GM12875 (cell line): ENCODE measurements around the gene ARL17B.
"Not testable (repeated sequence)": the region's sequence is repeated elsewhere in the genome, so short reads cannot be mapped to it uniquely, and the experiment has no call there.

Source experiments
- H3K4me3 ChIP-seq: one replicate; pipeline ENCODE4 v1.5.1; 2011; ENCODE audit warnings: low read depth, low read length, control low read depth
- TF ChIP-seq, protein P1 (sequence below): IDR thresholded peaks from 2 replicates; pipeline ENCODE4 v1.5.1; 2011; ENCODE audit warnings: low read depth, mild to moderate bottlenecking, control low read depth, inconsistent platforms, low read length, moderate library complexity, borderline replicate concordance; ENCODE audit not compliant: insufficient read depth

Gene ARL17B

DNA sequence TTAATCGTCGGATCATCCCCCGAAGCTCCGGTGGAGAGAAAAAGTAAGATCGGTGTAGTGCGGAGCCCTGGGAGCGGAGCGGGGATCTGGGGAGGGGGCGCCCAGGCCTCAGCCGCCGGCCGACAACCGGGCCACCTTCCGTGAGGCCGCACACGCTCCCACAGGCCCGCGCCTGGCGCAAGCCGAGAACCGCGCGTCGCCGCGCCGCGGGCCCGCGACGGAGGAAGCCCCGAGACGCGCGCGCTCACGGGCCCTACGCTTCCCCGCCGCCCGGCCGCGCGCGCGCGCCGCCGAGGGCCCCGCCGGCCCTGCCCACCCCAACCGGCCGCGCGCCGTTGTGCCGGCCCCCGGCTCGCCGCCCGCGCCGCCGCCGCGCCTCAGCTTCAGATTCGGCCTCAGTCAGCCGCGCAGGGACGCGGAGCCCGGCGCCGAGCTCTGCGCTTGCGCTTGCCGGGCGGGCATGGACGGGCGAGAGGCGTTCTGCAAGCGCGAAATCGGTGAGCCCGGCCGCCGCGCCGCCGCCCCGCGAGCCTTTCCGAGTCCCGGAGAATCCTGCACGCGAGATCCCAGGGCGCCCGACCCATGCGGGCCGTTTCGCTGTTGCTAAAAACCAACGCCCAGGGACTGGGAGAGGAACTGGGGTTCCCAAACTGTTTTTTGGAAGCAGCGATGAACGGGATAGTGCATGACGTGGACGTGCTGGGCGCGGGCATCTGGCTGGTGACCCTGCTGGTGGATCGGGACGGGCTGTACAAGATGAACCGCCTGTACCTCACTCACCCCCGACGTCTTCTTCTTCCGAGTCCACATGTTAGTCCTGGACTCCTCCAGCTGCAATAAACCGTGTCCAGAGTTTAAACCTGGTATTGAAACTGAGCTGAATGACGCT lies 94.7 kb downstream of the ARL17B start:
- peak overlapping the region; percentile 74 for H3K4me3 ChIP-seq
- TF ChIP-seq, protein P1, sequence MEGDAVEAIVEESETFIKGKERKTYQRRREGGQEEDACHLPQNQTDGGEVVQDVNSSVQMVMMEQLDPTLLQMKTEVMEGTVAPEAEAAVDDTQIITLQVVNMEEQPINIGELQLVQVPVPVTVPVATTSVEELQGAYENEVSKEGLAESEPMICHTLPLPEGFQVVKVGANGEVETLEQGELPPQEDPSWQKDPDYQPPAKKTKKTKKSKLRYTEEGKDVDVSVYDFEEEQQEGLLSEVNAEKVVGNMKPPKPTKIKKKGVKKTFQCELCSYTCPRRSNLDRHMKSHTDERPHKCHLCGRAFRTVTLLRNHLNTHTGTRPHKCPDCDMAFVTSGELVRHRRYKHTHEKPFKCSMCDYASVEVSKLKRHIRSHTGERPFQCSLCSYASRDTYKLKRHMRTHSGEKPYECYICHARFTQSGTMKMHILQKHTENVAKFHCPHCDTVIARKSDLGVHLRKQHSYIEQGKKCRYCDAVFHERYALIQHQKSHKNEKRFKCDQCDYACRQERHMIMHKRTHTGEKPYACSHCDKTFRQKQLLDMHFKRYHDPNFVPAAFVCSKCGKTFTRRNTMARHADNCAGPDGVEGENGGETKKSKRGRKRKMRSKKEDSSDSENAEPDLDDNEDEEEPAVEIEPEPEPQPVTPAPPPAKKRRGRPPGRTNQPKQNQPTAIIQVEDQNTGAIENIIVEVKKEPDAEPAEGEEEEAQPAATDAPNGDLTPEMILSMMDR = no peak

DNA sequence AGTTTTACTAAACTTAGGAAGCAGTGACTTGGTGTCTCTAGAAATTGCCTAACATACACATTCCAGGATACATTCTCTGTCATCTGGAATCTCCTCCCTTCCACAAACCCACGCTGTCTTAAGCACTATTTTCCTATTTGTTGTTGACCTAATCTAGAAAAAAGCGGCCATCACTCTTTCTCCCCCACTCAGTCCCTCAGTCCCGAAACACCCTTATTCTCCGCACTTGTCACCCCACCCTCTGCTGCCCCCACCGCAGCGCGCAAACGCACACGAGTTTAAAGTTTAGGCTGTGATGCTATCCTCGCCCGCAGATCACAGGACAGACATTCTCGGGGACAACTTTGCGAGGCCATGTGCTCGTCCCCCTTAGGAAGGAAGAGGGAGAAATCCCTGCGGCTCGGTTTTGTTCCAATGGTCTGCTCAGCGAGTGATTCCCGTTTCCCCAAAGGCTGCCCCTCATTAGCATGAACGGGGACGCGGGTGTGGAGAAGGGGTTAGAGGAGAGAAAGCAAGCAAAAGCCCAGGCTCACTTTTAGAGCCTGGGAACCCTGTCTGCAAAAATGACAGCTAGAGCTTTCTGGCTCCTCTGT lies 95.4 kb downstream of the ARL17B start:
- peak overlapping the region; percentile 27 for H3K4me3 ChIP-seq

DNA sequence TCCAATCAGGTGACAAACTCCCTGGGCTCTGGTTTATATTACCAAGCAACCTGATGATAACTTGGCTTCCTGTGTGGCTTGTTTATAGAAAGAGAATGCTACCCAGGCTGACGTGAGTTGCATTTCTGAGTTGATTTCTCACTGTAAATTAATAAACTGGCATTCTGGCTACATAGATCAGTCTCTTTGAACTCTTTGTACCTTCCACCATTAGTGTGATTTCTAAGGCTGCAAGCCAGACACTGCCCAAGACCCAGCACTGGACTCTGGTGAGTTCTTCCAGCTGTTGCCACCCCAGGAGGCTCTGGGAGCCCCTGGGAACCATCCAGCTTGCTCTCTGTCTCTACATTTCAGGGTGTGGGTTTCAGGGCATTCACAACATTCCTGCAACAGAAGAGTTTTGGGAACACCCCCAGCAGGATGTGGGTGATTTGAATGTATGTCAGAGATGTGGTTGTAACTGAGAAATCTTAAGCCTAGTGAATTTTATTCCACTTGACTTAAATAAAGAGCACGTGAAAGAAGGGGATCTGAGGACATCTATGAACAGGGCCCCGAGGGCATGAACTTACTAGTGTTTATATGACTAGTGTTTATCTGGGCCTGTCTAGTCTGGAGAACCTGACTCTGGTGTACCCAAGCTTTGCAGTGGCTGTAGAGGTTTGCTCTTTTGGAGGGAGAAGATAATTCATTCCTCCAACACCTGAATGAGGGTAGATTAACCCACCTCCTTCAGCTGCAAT lies 96.9 kb downstream of the ARL17B start:
- H3K4me3 ChIP-seq = no peak overlapping the region
- TF ChIP-seq, protein P1 = no peak

DNA sequence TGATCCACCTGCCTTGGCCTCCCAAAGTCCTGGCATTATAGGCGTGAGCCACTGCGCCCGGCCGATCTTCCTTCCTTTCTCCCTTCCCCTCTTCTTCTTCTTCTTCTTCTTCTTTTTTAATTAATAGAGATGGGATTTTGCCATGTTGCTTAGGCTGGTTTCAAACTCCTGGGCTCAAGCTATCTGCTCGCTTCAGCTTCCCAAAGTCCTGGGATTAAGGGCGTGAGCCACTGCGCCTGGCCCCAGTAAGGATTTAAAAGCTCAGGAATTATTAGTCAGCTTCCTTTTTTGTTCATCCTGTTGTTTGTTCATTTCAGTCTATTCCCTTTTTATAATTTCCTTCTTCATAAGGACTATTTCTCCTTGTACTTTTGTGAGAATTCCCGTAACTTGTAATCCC lies 99.3 kb downstream of the ARL17B start:
- no peak overlapping the region for H3K4me3 ChIP-seq
- TF ChIP-seq, protein P1 = no peak

DNA sequence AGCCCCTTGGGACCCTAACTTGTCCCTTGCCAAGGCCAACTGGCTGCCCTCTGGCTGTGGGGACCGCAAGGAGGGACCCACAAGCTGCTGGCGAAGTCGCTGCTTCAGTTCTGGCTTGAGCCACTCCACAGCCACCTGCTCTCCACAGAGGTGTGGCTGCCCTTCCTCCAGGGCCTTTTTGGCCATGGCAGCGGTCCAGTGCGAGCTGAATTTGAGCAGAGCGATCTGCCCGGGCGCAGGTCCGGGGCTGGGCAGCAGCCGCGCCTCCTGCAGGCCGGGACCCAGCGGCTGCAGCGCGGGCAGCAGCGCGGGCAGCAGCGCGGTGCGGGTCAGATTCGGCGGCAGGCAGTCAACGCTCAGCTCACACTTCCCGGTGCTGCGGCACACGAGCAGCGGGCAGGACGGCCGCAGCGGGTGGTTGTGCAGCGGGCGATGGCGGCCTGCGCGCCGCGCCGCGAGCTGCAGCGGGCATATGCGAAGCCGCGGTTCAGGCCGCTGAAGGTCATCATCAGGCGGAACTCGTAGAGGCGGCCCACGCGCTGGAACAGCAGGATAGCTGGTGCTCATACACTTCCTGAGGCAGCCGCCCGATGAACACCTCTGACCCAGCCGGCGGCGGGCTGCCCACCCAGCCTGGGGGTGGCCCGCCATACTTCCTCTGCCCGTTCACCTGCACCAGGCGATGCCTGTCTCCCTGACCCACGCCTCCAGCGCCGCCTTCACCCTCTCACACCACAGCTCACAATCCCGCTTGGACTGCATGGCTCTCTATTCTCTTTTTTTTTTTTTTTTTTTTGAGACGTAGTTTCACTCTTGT lies 101.5 kb downstream of the ARL17B start:
- H3K4me3 ChIP-seq = not testable (repeated sequence)

DNA sequence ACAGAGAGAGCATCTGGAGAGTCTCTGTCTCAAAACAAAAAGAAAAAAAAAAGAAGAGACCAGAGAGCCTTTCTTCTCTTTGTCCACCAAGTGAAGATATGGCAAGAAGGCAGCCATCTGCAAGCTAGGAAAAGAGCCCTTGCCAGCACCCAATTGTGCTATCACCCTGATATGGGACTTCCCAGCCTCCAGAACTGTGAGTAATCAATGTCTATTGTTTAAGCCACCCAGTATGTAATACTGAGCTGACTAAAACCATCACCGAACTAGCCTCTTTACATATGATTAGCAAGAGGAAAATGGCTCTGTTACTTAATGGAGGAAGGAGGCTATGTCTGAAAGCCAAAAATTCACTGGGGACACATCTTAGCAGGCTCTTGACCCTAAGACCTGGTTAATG lies 105.2 kb downstream of the ARL17B start:
- not testable (repeated sequence) for H3K4me3 ChIP-seq

DNA sequence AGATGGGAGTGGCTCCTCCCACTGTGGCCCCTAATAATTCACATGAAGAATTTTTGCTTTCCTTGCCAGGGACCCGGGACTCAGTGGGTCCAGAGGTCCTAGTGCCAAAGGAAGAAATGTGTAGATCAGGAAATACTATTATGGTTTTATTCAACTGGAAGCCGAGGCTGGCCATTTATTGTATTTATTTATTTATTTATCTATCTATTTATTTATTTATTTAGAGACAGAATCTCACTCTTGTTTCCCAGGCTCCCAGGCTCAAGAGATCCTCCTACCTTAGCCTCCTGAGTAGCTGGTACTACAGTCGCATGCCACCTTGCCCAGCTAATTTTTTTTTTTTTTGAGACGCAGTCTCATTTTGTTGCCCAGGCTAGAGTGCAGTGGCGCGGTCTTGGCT lies 107.4 kb downstream of the ARL17B start:
- H3K4me3 ChIP-seq = not testable (repeated sequence)

DNA sequence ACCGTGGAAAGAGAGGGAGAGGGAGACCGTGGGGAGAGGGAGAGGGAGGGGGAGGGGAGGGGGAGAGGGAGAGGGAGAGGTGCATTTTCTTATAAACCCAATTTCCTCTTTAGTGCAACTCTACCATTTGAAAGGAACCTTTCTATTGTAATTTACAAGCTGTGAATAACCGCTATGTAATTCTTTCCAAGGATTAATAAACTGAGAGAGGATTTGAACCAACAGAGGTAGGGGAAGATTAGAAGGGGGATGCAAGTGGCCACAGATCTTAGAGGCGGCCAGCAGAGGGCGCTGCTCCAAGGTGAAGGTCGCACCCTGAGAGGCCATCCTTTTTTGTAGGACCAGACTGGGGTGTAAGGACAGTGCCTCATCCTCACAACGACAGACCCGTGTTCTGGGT lies 107.8 kb downstream of the ARL17B start:
- TF ChIP-seq, protein P1 = peak; percentile 67
- H3K4me3 ChIP-seq = not testable (repeated sequence)

DNA sequence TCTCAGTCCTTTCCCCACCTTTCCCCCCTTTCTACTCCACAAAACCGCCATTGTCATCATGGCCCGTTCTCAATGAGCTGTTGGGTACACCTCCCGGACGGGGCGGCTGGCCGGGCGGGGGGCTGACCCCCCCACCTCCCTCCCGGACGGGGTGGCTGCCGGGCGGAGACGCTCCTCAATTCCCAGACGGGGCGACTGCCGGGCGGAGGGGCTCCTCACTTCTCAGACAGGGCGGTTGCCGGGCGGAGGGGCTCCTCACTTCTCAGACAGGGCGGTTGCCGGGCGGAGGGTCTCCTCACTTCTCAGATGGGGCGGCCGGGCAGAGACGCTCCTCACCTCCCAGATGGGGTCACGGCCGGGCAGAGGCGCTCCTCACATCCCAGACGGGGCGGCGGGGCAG lies 108.8 kb downstream of the ARL17B start:
- H3K4me3 ChIP-seq = not testable (repeated sequence)

DNA sequence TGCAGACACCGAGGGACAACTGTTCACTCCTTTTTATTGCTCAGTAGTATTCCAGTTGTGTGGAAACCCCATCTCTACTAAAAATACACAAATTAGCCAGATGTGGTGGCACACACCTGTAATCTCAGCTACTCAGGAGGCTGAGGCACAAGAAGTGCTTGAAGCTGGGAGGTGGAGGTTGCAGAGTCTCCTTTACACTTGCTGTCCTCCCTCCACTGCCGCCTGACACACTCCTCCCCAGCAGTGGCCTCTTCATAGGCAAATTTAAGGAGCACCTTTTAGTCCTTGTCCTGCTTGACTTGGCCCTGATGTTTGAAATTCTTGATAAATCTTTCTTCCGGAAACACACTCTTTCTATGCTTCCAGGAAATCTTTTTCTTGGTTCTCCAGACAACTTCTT lies 112.4 kb downstream of the ARL17B start:
- not testable (repeated sequence) for H3K4me3 ChIP-seq

DNA sequence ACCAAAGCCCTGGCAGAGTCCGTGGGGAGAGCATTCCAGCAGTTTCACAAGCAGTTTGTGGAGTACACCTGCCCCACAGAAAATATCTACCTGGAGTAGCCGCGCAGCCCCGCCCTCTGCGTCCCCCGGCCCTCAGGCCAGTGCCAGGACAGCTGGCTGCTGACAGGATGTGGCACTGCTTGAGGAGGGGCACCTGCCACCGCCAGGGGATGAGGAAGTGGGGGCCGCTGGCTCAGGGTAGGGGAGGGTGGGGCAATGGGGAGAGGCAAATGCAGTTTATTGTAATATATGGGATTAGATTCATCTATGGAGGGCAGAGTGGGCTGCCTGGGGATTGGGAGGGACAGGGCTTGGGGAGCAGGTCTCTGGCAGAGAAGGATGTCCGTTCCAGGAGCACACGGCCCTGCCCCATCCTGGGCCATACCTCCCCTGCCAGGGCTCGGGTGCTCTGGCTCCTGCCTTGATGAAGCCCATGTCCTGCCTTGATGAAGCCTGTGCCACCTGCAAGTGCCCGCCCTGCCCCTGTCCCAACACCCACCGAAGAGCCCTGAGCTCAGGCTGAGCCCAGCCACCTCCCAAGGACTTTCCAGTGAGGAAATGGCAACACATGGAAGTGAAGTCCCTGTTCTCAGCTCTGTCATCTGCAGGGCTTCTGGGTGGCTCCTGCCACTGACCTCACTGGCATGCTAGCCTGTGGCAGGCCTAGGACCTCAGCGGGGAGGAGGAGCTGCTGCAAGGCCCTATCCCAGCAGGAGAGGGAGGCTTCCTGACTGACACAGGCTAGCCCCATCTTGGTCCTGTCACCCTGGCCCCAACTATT lies 116.4 kb downstream of the ARL17B start:
- H3K4me3 ChIP-seq = not testable (repeated sequence)

DNA sequence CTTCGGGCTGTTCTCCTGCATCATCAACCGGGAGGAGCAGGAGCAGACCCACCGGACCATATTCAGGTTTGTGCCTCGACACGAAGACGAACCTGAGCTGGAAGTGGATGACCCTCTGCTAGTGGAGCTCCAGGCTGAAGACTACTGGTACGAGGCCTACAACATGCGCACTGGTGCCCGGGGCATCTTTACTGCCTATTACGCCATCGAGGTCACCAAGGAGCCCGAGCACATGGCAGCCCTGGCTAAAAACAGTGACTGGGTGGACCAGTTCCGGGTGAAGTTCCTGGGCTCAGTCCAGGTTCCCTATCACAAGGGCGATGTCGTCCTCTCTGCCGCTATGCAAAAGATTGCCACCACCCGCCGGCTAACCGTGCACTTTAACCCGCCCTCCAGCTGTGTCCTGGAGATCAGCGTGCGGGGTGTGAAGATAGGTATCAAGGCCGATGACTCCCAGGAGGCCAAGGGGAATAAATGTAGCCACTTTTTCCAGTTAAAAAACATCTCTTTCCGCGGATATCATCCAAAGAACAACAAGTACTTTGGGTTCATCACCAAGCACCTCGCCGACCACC lies 117.1 kb downstream of the ARL17B start:
- H3K4me3 ChIP-seq = not testable (repeated sequence)

DNA sequence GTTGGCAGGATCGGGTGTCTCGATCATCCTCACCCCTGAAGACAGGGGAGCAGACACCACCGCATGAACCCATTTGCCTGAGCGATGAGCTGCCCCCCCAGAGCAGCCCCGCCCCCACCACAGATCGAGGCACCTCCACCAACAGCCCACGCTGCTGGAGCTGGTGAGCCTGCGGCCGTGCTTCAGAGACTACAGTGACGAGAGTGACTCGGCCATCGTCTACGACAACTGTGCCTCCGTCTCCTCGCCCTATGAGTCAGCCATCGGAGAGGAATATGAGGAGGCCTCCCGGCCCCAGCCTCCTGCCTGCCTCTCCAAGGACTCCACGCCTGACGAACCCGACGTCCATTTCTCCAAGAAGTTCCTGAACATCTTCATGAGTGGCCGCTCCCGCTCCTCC lies 117.6 kb downstream of the ARL17B start:
- not testable (repeated sequence) for H3K4me3 ChIP-seq
